Stimulated activated CD8-positive, alpha-beta memory T cell treated with anti-CD3 and anti-CD28 coated beads, Interleukin-15, amount 100 ng/mL, for 48 hours (primary cell): Measurements from ENCODE around the gene STYXL2.

Experiments used
- DNase-seq, 2 donors: peaks; one replicate each; pipeline ENCODE4 v3.0.0-alpha.2; 2020; ENCODE audit warnings: low read depth in 2 of 2

STYXL2 gene

DNA sequence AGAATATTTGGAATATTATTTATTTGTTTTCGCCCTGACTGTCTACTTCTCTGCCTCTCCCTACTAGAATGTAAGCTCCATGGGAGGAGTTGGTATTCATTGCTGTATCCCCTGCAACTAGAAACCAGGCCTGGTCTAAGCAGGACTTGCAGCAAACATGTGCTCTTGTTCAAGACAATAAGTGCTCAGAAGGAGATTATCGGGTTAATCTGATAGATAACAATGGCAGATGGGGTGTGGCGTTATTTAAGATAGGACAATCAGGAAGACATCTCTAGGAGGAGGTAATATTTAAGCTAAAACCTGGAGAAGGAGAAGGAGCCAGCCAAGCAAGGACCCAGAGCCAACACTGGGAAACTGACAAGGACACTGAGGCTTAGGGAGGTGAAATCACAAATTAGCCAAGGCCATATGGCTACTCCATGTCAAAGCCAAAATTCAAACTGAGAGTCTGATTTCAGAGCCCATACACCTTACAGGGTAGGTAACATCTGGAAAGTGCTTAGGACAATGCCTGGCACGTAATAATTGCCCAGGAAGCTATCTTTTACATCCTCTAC, 41.5 kb downstream of the STYXL2 start:
- no peak for DNase-seq

- no peak for DNase-seq
Observed at GRCh38 chr1:167136191-167136614, 42.3 kb downstream of the STYXL2 start.

GRCh38 chr1:167136806-167137205, 42.9 kb downstream of the STYXL2 start:
- DNase-seq, result no peak

DNA sequence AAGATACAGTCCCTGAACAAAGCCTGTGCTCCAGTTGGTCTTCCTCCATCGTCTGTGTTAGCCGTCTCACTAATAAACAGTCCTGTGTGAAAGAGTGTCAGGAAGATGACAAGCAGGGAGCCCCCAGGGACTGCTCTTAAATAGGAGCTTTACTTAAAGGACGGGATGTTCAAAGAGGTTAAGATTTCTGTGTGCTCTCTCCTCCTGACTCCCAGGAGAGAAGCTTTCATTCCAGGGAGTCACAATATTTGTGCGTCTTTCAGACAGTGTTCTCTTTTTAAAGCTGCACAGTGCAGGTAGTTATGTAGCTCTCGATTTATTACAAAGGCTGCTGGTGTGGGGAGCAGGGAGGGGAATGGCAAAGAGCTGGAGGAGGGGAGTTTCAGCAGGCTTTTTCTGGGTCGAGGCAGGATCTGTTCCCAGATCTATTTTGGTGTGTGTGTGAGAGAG, 43.5 kb downstream of the STYXL2 start:
- no peak for DNase-seq

- no peak for DNase-seq
Observed at GRCh38 chr1:167137793-167138510, 44.1 kb downstream of the STYXL2 start.

GRCh38 chr1:167138703-167139102, 44.8 kb downstream of the STYXL2 start:
- no peak for DNase-seq

DNA sequence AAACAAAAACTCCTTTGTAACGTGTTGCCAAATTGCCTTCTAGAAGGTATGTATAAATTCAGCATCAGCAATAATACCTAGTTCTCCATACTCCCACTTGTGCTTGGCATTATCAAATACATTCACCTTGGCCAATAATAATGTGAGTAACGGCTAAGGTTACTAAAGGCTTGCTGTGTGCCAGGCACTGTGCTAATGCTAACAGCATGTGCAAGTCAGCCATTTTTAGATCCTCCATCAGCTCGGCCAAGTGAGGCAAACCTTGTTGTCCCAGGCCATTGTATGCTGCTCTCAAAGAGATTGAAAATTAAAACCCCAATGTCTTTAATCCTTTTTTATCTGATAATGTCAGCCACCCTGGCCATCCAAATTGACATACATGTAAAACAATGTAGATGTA, 48.1 kb downstream of the STYXL2 start:
- DNase-seq, result no peak
